Measurements from ENCODE around the gene KCNE3.
A peak's percentile ranks its signal among the peaks of the same experiment; 100 is the strongest.

The KCNE3 gene

GRCh38 chr11:74471037-74471436 lies 3.7 kb upstream of the KCNE3 start:
- no peak for DNase-seq

- no peak for DNase-seq
Measured at GRCh38 chr11:74470526-74470925, 3.2 kb upstream of the KCNE3 start.

GRCh38 chr11:74468936-74469335 lies 1.6 kb upstream of the KCNE3 start:
- DNase-seq: no peak

- no peak for DNase-seq
Measured at GRCh38 chr11:74468521-74468920, 1.2 kb upstream of the KCNE3 start.

- no peak for DNase-seq
Measured at GRCh38 chr11:74468058-74468457, 709 bp upstream of the KCNE3 start.

- no peak for DNase-seq
Measured at GRCh38 chr11:74465291-74465708, 2.0 kb downstream of the KCNE3 start.

- DNase-seq: no peak
Measured at GRCh38 chr11:74464746-74465145, 2.6 kb downstream of the KCNE3 start.

- DNase-seq: no peak
Measured at GRCh38 chr11:74463216-74463615, 4.1 kb downstream of the KCNE3 start.

- no peak for DNase-seq
Measured at GRCh38 chr11:74462631-74463030, 4.7 kb downstream of the KCNE3 start.

- DNase-seq: no peak
Measured at GRCh38 chr11:74462009-74462408, 5.3 kb downstream of the KCNE3 start.

GRCh38 chr11:74460481-74461154 lies 6.7 kb downstream of the KCNE3 start:
- DNase-seq: no peak

GRCh38 chr11:74460065-74460464 lies 7.3 kb downstream of the KCNE3 start:
- DNase-seq: no peak

GRCh38 chr11:74459584-74459983 lies 7.8 kb downstream of the KCNE3 start:
- no peak for DNase-seq

GRCh38 chr11:74457356-74457755 lies 10.0 kb downstream of the KCNE3 start:
- DNase-seq: no peak

GRCh38 chr11:74453373-74453975 lies 13.9 kb downstream of the KCNE3 start:
- peak; percentile 5 to 46 (median 10) for DNase-seq

GRCh38 chr11:74452366-74452765 lies 15.0 kb downstream of the KCNE3 start:
- DNase-seq: no peak

- no peak for DNase-seq
Measured at GRCh38 chr11:74450318-74450717, 17.0 kb downstream of the KCNE3 start.

- DNase-seq: peak in 1 of 4 experiments; percentile 4
Measured at GRCh38 chr11:74449369-74449931, 17.9 kb downstream of the KCNE3 start.

- DNase-seq: no peak
Measured at GRCh38 chr11:74447720-74448119, 19.6 kb downstream of the KCNE3 start.

GRCh38 chr11:74446532-74446938 lies 20.8 kb downstream of the KCNE3 start:
- no peak for DNase-seq

GRCh38 chr11:74444173-74444826 lies 23.0 kb downstream of the KCNE3 start:
- DNase-seq: no peak

GRCh38 chr11:74443071-74443864 lies 24.1 kb downstream of the KCNE3 start:
- no peak for DNase-seq

- DNase-seq: no peak
Measured at GRCh38 chr11:74442636-74443035, 24.7 kb downstream of the KCNE3 start.
